AG04449 (cell line): Measurements from ENCODE around the gene HOXC5.
"Not testable (repeated sequence)": the region's sequence is repeated elsewhere in the genome, so short reads cannot be mapped to it uniquely, and the experiment has no call there.

Experiments
- CTCF ChIA-PET: fragments of 350-600 bp; formaldehyde crosslinking; extraction: SDS; loops from one replicate; lab custom pipeline; 2021; ENCODE audit warnings: antibody characterized with exemption; lab: Yijun Ruan, JAX
- POLR2A ChIA-PET: fragments of 400-600, 350-600 bp; formaldehyde crosslinking; extraction: SDS; loops from one replicate; lab custom pipeline; 2020; ENCODE audit warnings: antibody characterized with exemption, inconsistent platforms; lab: Yijun Ruan, JAX
- DNase-seq: peaks from one replicate; pipeline ENCODE4 v3.0.0-alpha.2; 2010; ENCODE audit warnings: low read depth, low spot score
- H3K4me3 ChIP-seq: 2 replicates; pipeline ENCODE4 v1.5.1; 2011; ENCODE audit warnings: low read depth, mild to moderate bottlenecking, control low read depth, low read length
- CTCF ChIP-seq: IDR thresholded peaks from one replicate; pipeline ENCODE4 v1.5.1; 2011; ENCODE audit warnings: mild to moderate bottlenecking, moderate library complexity, low read length, control low read depth, inconsistent platforms; ENCODE audit not compliant: insufficient read depth; ENCODE audit errors: missing control alignments

The HOXC5 gene

GRCh38 chr12:54040648-54041047 is 7.8 kb downstream of the HOXC5 start:
- ChIA-PET POLR2A (no interaction called here), CTCF (interaction anchor here (0.8 to 23.4 kb wide), 13 partner anchors 8 to 176 kb away, joined by 3 to 908 read pairs (median 4); partner anchors contain the start of genes HOXC10, HOXC4, HOXC5 and HOXC8)
- no peak overlapping the region for H3K4me3 ChIP-seq
- no peak for DNase-seq
- TF ChIP-seq CTCF: no peak

GRCh38 chr12:54041097-54041690 is 8.3 kb downstream of the HOXC5 start:
- ChIA-PET CTCF (interaction anchor here (0.8 to 23.4 kb wide), 13 partner anchors 9 to 175 kb away, joined by 3 to 908 read pairs (median 4); partner anchors contain the start of genes HOXC10, HOXC4, HOXC5 and HOXC8), POLR2A (interaction anchor here (0.6 to 0.7 kb wide), 2 partner anchors 15 to 24 kb away, joined by 3 read pairs; no protein-coding TSS in a partner anchor)
- TF ChIP-seq CTCF: no peak
- DNase-seq: no peak
- H3K4me3 ChIP-seq: no peak overlapping the region

GRCh38 chr12:54042033-54042432 is 9.2 kb downstream of the HOXC5 start:
- POLR2A ChIA-PET: interaction anchor here (0.6 kb wide), 1 partner anchor 16 kb away, joined by 3 read pairs; no protein-coding TSS in a partner anchor
- DNase-seq, H3K4me3 ChIP-seq: not testable (repeated sequence)
- CTCF ChIA-PET: interaction anchor here (1.9 to 23.4 kb wide), 3 partner anchors 10 to 156 kb away, joined by 5 to 908 read pairs (median 16); partner anchors contain the start of genes HOXC10, HOXC5 and SMUG1

- no peak for DNase-seq
- CTCF ChIA-PET: interaction anchor here (1.4 to 2.9 kb wide), 4 partner anchors 8 to 171 kb away, joined by 4 to 17 read pairs (median 10); partner anchors contain the start of gene HOXC5
- no peak for TF ChIP-seq CTCF
- POLR2A ChIA-PET: no interaction called here
- no peak overlapping the region for H3K4me3 ChIP-seq
Measured at GRCh38 chr12:54042970-54043853, 10.4 kb downstream of the HOXC5 start.

- no peak for TF ChIP-seq CTCF
- H3K4me3 ChIP-seq: no peak overlapping the region
- POLR2A ChIA-PET: no interaction called here
- CTCF ChIA-PET: interaction anchor here (0.9 to 2.9 kb wide), 7 partner anchors 9 to 163 kb away, joined by 3 to 17 read pairs (median 5); partner anchors contain the start of genes HOXC5 and SMUG1
- DNase-seq: no peak
Measured at GRCh38 chr12:54044425-54045103, 11.7 kb downstream of the HOXC5 start.

GRCh38 chr12:54045401-54045800 is 12.6 kb downstream of the HOXC5 start:
- no peak for DNase-seq
- H3K4me3 ChIP-seq: no peak overlapping the region
- no peak for TF ChIP-seq CTCF
- CTCF ChIA-PET: interaction anchor here (0.9 to 2.9 kb wide), 7 partner anchors 10 to 163 kb away, joined by 3 to 17 read pairs (median 5); partner anchors contain the start of genes HOXC5 and SMUG1
- POLR2A ChIA-PET: no interaction called here
